ENCODE measurements around the gene VPREB1. TPM values are rescaled to one million over a fixed set of nuclear protein-coding genes. Genes with fewer than 3 reads are reported as not detected.
A peak's percentile ranks its signal among the peaks of the same experiment; 100 is the strongest.

The VPREB1 gene
- total and polyA plus RNA-seq, 2 of the 4 experiments (the other 2 are of a cell fraction), result not detected

- Histone ChIP-seq H3K79me1 (ENCODE audit: low read depth in 1 of 2, low read length in 2 of 2) (no peaks in the 10 kb centered on the region), H2AFZ (replicated peaks; ENCODE audit: low read length, poor library complexity) (no peak overlapping the region), H3K4me1 (ENCODE audit: control insufficient read depth, insufficient read depth, low read length) (no peaks in the 10 kb centered on the region), H4K20me1 (ENCODE audit: insufficient read depth, low read length) (no peaks in the 10 kb centered on the region), H2BK5ac (ENCODE audit: low read depth, low read length, poor library complexity, severe bottlenecking) (no peak overlapping the region), H3K9ac (ENCODE audit: low read depth, low read length) (no peak overlapping the region), H3K56ac (ENCODE audit: extremely low read depth, insufficient read depth, low read length) (no peak overlapping the region), H4K8ac (ENCODE audit: low read depth in 2 of 2, low read length in 2 of 2) (no peak overlapping the region), H3K4me2 (ENCODE audit: low read depth, low read length) (no peak overlapping the region), H3K18ac (ENCODE audit: low read depth, low read length) (no peak overlapping the region), H2BK15ac (ENCODE audit: low read depth, low read length) (no peak overlapping the region), H3K36me3 (ENCODE audit: control insufficient read depth, insufficient read depth, low read length) (no peaks in the 10 kb centered on the region), H3K27me3 (ENCODE audit: control insufficient read depth, insufficient read depth, low read length) (peaks cover 13% of the 10 kb centered on the region), H3K4ac (ENCODE audit: low read depth, low read length) (no peak overlapping the region), H3K27ac (ENCODE audit: insufficient read depth, low read length) (no peak overlapping the region), H3K9me1 (ENCODE audit: insufficient read depth, low read length) (no peaks in the 10 kb centered on the region; the same call in 1 of the 2 replicates), H2AK5ac (ENCODE audit: low read depth, low read length) (no peak overlapping the region), H4K5ac (ENCODE audit: low read depth, low read length) (no peak overlapping the region), H3K9me3 (ENCODE audit: control insufficient read depth, insufficient read depth, low read length) (no peaks in the 10 kb centered on the region), H3K4me3 (ENCODE audit: insufficient read depth, low read depth, low read length) (no peak overlapping the region), H3K23ac (ENCODE audit: low read depth, low read length) (no peak overlapping the region), H3K14ac (replicated peaks; ENCODE audit: low read depth, low read length) (no peak overlapping the region), H4K91ac (ENCODE audit: insufficient read depth, low read depth, low read length) (no peak overlapping the region), H2BK20ac (ENCODE audit: low read depth, low read length) (no peak overlapping the region), H2AK9ac (replicated peaks; ENCODE audit: low read depth, low read length, poor library complexity) (no peak overlapping the region), H2BK120ac (ENCODE audit: low read depth, low read length) (no peak overlapping the region)
- ChIA-PET POLR2A (ENCODE audit: unreplicated experiment) (no interaction called here), CTCF (interaction anchor here (1.0 to 1.2 kb wide), 3 partner anchors 9 to 28 kb away, joined by 3 to 4 read pairs (median 3); partner anchors contain the start of gene VPREB1)
- TF ChIP-seq SMC3 (IDR thresholded peaks at IDR 0.05; ENCODE audit: low read depth, low read length), result peak; percentile 23; the same call in 1 of the 2 replicates
- no peak for TF ChIP-seq NFE2L2 (IDR thresholded peaks at IDR 0.05; ENCODE audit: low read depth, low read length)
- TF ChIP-seq, protein P1, sequence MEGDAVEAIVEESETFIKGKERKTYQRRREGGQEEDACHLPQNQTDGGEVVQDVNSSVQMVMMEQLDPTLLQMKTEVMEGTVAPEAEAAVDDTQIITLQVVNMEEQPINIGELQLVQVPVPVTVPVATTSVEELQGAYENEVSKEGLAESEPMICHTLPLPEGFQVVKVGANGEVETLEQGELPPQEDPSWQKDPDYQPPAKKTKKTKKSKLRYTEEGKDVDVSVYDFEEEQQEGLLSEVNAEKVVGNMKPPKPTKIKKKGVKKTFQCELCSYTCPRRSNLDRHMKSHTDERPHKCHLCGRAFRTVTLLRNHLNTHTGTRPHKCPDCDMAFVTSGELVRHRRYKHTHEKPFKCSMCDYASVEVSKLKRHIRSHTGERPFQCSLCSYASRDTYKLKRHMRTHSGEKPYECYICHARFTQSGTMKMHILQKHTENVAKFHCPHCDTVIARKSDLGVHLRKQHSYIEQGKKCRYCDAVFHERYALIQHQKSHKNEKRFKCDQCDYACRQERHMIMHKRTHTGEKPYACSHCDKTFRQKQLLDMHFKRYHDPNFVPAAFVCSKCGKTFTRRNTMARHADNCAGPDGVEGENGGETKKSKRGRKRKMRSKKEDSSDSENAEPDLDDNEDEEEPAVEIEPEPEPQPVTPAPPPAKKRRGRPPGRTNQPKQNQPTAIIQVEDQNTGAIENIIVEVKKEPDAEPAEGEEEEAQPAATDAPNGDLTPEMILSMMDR (conservative IDR thresholded peaks at IDR 0.05; ENCODE audit: low read depth, low read length), result peak; percentile 40
- peak; percentile 41 for TF ChIP-seq RAD21 (IDR thresholded peaks at IDR 0.05; ENCODE audit: low read length)
- BruUV-seq (replicated peaks), result no TSS peak
- DNase-seq, result no peak
- dilution Hi-C loops (cut with HindIII; ENCODE audit: low sequenced_read_pairs, unreplicated experiment) (no loop called here), intact Hi-C loops (cut with micrococcal nuclease) (no loop called here), in situ Hi-C loops (cut with MboI; ENCODE audit: low sequenced_read_pairs) (no loop called here)
- ATAC-seq (ENCODE audit: low read depth), result no peak
- WGBS, 2 experiments (ENCODE audit: extremely low coverage in 2 of 2, insufficient read length in 1 of 2), result no CpG with 5 or more reads among the region's 2 CpGs
These were observed 9.0 kb upstream of the VPREB1 start for GRCh38 chr22:22235558-22235957.
